Lung (tissue), 12 donors: Measurements from ENCODE around the gene FBXW9. TPM values are rescaled to one million over a fixed set of nuclear protein-coding genes. Genes with fewer than 3 reads are reported as not detected.

Source experiments
- ATAC-seq: fragments of 200-7000 bp; cut with Tn5 transposase; one replicate; pipeline ENCODE4 v1.9.1; 2020; ENCODE audit warnings: moderate number of reproducible peaks; ENCODE audit not compliant: insufficient read depth, low FRiP score
- DNase-seq, 3 donors: peaks; one replicate each; pipeline ENCODE4 v3.0.0-alpha.2; 2013 to 2017
- H3K27ac ChIP-seq, 2 donors: one replicate each; pipeline ENCODE4 v1.5.1; 2013; ENCODE audit warnings: mild to moderate bottlenecking in 2 of 2, moderate library complexity in 2 of 2, control low read depth in 1 of 2, inconsistent platforms in 1 of 2, low read depth in 1 of 2, low read length in 1 of 2
- H3K27me3 ChIP-seq, 3 donors: one replicate each; pipeline ENCODE4 v1.5.1; 2013; ENCODE audit warnings: low read length in 2 of 3; ENCODE audit not compliant: control insufficient read depth in 3 of 3, insufficient read depth in 3 of 3
- H3K36me3 ChIP-seq, 4 donors: one replicate each; pipeline ENCODE4 v1.5.1; 2013; ENCODE audit warnings: low read length in 4 of 4, mild to moderate bottlenecking in 1 of 4, moderate library complexity in 1 of 4; ENCODE audit not compliant: control insufficient read depth in 4 of 4, insufficient read depth in 4 of 4
- H3K4me1 ChIP-seq, 5 donors: one replicate each; pipeline ENCODE4 v1.5.1; 2013; ENCODE audit warnings: low read length in 5 of 5, mild to moderate bottlenecking in 2 of 5, moderate library complexity in 1 of 5; ENCODE audit not compliant: control insufficient read depth in 5 of 5, insufficient read depth in 5 of 5
- H3K4me3 ChIP-seq: one replicate; pipeline ENCODE4 v1.5.1; 2013; ENCODE audit warnings: mild to moderate bottlenecking, control low read depth, moderate library complexity
- H3K9ac ChIP-seq, 2 donors: one replicate each; pipeline ENCODE4 v1.5.1; 2013; ENCODE audit warnings: low read length in 2 of 2, control low read depth in 1 of 2; ENCODE audit not compliant: insufficient read depth in 1 of 2
- H3K9me3 ChIP-seq, 4 donors: one replicate each; pipeline ENCODE4 v1.5.1; 2013; ENCODE audit warnings: low read length in 3 of 4, mild to moderate bottlenecking in 1 of 4, moderate library complexity in 1 of 4; ENCODE audit not compliant: control insufficient read depth in 4 of 4, insufficient read depth in 3 of 4
- WGBS, 2 donors: extraction: QIAGEN DNeasy Blood & Tissue Kit; methylation state at CpG; one replicate each; pipeline ENCODE4 v1.1.7; 2013; 5-methylcytosine and 5-hydroxymethylcytosine counted together
- polyA plus RNA-seq, 2 donors: library from polyadenylated mRNA; stranded (reverse); fragments of 200-250 nt; gene quantifications; one replicate each; pipeline ENCODE4 v1.2.1, GENCODE V29; 2013
- total RNA-seq, 2 donors: library from RNA; depleted of rRNA in 1 of 2; stranded (reverse); fragments of >200 nt in 1 of 2; gene quantifications; one replicate each; pipeline ENCODE4 v1.2.1, GENCODE V29; 2014 to 2021
- TF ChIP-seq, protein P1 (sequence below): IDR thresholded peaks from 2 replicates; pipeline ENCODE4 v1.5.1; 2012; ENCODE audit warnings: mild to moderate bottlenecking; ENCODE audit errors: control extremely low read depth, extremely low read depth
- donor health status: control.
- donor health status: control.
- donor health status: Bipolar disorder and iron deficiency.
- donor health status: healthy.
- donor health status: DM: yes; HTN: yes; CAD: no.

The FBXW9 gene
- total and polyA plus RNA-seq, 4 donors: 6.8 to 17.1 (median 11.8) TPM

DNA sequence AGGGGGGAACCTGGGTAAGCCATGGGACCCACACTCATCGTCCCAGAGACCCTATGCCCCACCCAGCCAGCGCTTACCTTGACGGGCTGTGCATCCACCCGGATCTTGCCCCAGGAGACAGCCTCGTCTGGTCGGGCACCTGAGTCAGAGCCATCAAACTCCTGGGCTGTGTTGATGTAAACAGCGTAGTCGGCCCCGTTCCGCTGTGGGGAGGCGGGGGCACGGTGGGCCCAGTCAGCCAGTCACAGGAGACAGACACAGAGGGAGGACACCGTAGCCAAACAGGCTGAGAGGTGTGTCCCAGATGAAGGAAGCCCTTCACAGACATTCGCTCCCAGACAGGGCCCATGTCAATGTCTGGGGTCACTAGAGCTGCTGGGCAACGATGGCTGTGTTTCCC, 20.5 kb downstream of the FBXW9 start:
- H3K4me3 ChIP-seq: no peak overlapping the region
- peaks cover 12 to 53% (median 41%) of the 10 kb centered on the region in 4 donors for H3K36me3 ChIP-seq
- H3K4me1 ChIP-seq: peaks cover 0 to 2% (median 0%) of the 10 kb centered on the region in 5 donors
- no peaks in the 10 kb centered on the region for H3K9me3 ChIP-seq
- H3K9ac ChIP-seq: no peak overlapping the region
- no peak overlapping the region for H3K27ac ChIP-seq
- TF ChIP-seq, protein P1, sequence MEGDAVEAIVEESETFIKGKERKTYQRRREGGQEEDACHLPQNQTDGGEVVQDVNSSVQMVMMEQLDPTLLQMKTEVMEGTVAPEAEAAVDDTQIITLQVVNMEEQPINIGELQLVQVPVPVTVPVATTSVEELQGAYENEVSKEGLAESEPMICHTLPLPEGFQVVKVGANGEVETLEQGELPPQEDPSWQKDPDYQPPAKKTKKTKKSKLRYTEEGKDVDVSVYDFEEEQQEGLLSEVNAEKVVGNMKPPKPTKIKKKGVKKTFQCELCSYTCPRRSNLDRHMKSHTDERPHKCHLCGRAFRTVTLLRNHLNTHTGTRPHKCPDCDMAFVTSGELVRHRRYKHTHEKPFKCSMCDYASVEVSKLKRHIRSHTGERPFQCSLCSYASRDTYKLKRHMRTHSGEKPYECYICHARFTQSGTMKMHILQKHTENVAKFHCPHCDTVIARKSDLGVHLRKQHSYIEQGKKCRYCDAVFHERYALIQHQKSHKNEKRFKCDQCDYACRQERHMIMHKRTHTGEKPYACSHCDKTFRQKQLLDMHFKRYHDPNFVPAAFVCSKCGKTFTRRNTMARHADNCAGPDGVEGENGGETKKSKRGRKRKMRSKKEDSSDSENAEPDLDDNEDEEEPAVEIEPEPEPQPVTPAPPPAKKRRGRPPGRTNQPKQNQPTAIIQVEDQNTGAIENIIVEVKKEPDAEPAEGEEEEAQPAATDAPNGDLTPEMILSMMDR: no peak
- 93 to 95% methylated on average over 15 of the region's 15 CpGs for WGBS, 2 donors
- no peak for ATAC-seq
- DNase-seq: no peak
- H3K27me3 ChIP-seq: no peaks in the 10 kb centered on the region

DNA sequence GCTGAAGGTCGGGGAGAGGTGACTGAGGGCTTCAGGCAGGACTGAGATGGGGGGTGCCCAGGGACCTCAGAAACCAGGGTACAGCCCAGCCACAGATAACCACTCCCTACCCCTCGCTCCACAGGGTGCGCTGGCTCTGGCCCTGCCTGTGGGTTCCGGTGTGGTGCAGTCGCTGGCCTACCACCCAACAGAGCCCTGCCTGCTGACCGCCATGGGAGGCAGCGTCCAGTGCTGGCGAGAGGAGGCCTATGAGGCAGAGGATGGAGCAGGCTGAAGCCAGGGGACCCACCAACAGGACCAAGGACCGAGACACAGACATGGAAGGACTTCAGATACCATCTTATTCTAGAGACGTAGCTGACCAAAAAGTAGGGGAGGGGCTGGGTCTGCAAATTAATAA, 21.0 kb downstream of the FBXW9 start:
- 92 to 98% methylated on average over 10 of the region's 10 CpGs for WGBS, 2 donors
- Histone ChIP-seq H3K9ac (no peak overlapping the region), H3K4me3 (no peak overlapping the region), H3K27me3 (no peaks in the 10 kb centered on the region), H3K9me3 (no peaks in the 10 kb centered on the region), H3K27ac (no peak overlapping the region), H3K4me1 (peaks cover 0 to 4% (median under 1%) of the 10 kb centered on the region in 5 donors), H3K36me3 (peaks cover 12 to 53% (median 42%) of the 10 kb centered on the region in 4 donors)
- TF ChIP-seq, protein P1: no peak
- no peak for DNase-seq
- ATAC-seq: no peak

DNA sequence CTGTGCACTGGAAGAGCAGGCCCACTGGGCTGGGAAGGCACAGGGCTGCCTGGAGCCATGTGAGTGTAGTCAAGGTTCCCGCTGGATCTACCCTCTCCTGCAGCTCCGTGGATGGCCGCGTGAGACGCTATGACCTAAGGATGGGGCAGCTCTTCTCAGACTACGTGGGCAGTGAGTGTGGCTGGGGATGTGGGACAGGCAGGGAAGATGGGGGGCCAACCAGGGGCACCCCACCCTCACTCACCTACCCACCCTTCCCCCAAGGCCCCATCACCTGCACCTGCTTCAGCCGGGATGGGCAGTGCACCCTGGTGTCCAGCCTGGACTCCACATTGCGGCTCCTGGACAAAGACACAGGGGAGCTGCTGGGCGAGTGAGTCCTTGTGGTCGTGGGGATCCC, 23.7 kb downstream of the FBXW9 start:
- peaks cover 0 to 20% (median 8%) of the 10 kb centered on the region in 5 donors for H3K4me1 ChIP-seq
- ATAC-seq: no peak
- H3K9me3 ChIP-seq: no peaks in the 10 kb centered on the region
- no peak overlapping the region for H3K27ac ChIP-seq
- H3K27me3 ChIP-seq: no peaks in the 10 kb centered on the region
- WGBS, 2 donors: 90 to 95% methylated on average over 10 of the region's 10 CpGs
- H3K4me3 ChIP-seq: no peak overlapping the region
- H3K9ac ChIP-seq: no peak overlapping the region
- peaks cover 9 to 39% (median 32%) of the 10 kb centered on the region in 4 donors for H3K36me3 ChIP-seq
- TF ChIP-seq, protein P1: no peak
- DNase-seq: no peak
